ENCODE results near the gene LDHA. TPM values are rescaled to one million over a fixed set of nuclear protein-coding genes. Genes with fewer than 3 reads are reported as not detected.

Gene LDHA
- total and polyA plus RNA-seq, 2 of the 13 experiments (the other 11 are each of a cell fraction or from before 2014, with no cell fraction given): 805 to 1,547 TPM

GRCh38 chr11:18347471-18348125 lies 46.8 kb upstream of the LDHA start:
- Histone ChIP-seq H3K36me3 (replicated peaks in 1 of 2; ENCODE audit: control insufficient read depth in 1 of 2, insufficient read depth in 2 of 2, low read length in 2 of 2) (peaks cover 5 to 32% of the 10 kb centered on the region in 2 experiments; a peak in 4 of 5 replicates), H3K27me3 (ENCODE audit: control insufficient read depth in 1 of 2, insufficient read depth in 2 of 2, low read length in 2 of 2) (no peaks in the 10 kb centered on the region), H3K4me2 (ENCODE audit: low read depth, low read length) (no peak overlapping the region), H3K4me1 (ENCODE audit: insufficient read depth, low read length) (no peaks in the 10 kb centered on the region), H4K20me1 (ENCODE audit: insufficient read depth, low read length) (no peaks in the 10 kb centered on the region), H3K27ac (ENCODE audit: extremely low read length, insufficient read depth, low read length) (no peak overlapping the region), H2AFZ (ENCODE audit: low read length) (no peak overlapping the region), H3K79me2 (ENCODE audit: insufficient read depth, low read length) (no peaks in the 10 kb centered on the region), H3K9me3 (ENCODE audit: low read length) (no peaks in the 10 kb centered on the region), H3K9ac (ENCODE audit: insufficient read depth, low read depth, low read length) (no peak overlapping the region), H3K4me3 (replicated peaks in 1 of 3; ENCODE audit: insufficient read depth in 1 of 3, low read depth in 2 of 3, low read length in 3 of 3) (no peak overlapping the region)
- in situ Hi-C loops (cut with HindIII; ENCODE audit: extremely low pct_ligation_motif_present, low pct_unique_long_range_greater_than_20kb) (no loop called here), intact Hi-C loops (cut with micrococcal nuclease; ENCODE audit: unreplicated experiment) (no loop called here)
- ATAC-seq (no peak), DNase-seq (ENCODE audit: low spot score) (no peak), FAIRE-seq (no peak)
- WGBS (ENCODE audit: low lambda C conversion rate): 97% methylated on average over 5 of the region's 5 CpGs
- CTCF ChIA-PET (ENCODE audit: low intra/inter-chr PET ratio, low total read pairs): no interaction called here
- POLR2A ChIA-PET: no interaction called here
- BruUV-seq (replicated peaks): TSS peak; percentile 23
- TF ChIP-seq, protein P1, sequence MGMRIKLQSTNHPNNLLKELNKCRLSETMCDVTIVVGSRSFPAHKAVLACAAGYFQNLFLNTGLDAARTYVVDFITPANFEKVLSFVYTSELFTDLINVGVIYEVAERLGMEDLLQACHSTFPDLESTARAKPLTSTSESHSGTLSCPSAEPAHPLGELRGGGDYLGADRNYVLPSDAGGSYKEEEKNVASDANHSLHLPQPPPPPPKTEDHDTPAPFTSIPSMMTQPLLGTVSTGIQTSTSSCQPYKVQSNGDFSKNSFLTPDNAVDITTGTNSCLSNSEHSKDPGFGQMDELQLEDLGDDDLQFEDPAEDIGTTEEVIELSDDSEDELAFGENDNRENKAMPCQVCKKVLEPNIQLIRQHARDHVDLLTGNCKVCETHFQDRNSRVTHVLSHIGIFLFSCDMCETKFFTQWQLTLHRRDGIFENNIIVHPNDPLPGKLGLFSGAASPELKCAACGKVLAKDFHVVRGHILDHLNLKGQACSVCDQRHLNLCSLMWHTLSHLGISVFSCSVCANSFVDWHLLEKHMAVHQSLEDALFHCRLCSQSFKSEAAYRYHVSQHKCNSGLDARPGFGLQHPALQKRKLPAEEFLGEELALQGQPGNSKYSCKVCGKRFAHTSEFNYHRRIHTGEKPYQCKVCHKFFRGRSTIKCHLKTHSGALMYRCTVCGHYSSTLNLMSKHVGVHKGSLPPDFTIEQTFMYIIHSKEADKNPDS (CRISPR knock-in tag; IDR thresholded peaks at IDR 0.05): no peak
- TF ChIP-seq NCOA2 (CRISPR knock-in tag; IDR thresholded peaks at IDR 0.05) (no peak), ZNF749 (CRISPR knock-in tag; IDR thresholded peaks at IDR 0.05; ENCODE audit: borderline replicate concordance) (no peak), SP5 (CRISPR knock-in tag; IDR thresholded peaks at IDR 0.05; ENCODE audit: borderline replicate concordance, low read depth) (no peak), FLYWCH1 (CRISPR knock-in tag; IDR thresholded peaks at IDR 0.05) (no peak), EZH2 (conservative IDR thresholded peaks at IDR 0.05; ENCODE audit: low read depth, low read length) (no peak), IKZF4 (CRISPR knock-in tag; IDR thresholded peaks at IDR 0.05; ENCODE audit: borderline replicate concordance, low read depth, not compliant biosample characterization) (no peak), NFAT5 (CRISPR knock-in tag; IDR thresholded peaks at IDR 0.05) (no peak)
- TF ChIP-seq, protein P2, sequence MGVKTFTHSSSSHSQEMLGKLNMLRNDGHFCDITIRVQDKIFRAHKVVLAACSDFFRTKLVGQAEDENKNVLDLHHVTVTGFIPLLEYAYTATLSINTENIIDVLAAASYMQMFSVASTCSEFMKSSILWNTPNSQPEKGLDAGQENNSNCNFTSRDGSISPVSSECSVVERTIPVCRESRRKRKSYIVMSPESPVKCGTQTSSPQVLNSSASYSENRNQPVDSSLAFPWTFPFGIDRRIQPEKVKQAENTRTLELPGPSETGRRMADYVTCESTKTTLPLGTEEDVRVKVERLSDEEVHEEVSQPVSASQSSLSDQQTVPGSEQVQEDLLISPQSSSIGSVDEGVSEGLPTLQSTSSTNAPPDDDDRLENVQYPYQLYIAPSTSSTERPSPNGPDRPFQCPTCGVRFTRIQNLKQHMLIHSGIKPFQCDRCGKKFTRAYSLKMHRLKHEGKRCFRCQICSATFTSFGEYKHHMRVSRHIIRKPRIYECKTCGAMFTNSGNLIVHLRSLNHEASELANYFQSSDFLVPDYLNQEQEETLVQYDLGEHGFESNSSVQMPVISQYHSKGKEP (CRISPR knock-in tag; IDR thresholded peaks at IDR 0.05): no peak
- TF ChIP-seq, protein P3, sequence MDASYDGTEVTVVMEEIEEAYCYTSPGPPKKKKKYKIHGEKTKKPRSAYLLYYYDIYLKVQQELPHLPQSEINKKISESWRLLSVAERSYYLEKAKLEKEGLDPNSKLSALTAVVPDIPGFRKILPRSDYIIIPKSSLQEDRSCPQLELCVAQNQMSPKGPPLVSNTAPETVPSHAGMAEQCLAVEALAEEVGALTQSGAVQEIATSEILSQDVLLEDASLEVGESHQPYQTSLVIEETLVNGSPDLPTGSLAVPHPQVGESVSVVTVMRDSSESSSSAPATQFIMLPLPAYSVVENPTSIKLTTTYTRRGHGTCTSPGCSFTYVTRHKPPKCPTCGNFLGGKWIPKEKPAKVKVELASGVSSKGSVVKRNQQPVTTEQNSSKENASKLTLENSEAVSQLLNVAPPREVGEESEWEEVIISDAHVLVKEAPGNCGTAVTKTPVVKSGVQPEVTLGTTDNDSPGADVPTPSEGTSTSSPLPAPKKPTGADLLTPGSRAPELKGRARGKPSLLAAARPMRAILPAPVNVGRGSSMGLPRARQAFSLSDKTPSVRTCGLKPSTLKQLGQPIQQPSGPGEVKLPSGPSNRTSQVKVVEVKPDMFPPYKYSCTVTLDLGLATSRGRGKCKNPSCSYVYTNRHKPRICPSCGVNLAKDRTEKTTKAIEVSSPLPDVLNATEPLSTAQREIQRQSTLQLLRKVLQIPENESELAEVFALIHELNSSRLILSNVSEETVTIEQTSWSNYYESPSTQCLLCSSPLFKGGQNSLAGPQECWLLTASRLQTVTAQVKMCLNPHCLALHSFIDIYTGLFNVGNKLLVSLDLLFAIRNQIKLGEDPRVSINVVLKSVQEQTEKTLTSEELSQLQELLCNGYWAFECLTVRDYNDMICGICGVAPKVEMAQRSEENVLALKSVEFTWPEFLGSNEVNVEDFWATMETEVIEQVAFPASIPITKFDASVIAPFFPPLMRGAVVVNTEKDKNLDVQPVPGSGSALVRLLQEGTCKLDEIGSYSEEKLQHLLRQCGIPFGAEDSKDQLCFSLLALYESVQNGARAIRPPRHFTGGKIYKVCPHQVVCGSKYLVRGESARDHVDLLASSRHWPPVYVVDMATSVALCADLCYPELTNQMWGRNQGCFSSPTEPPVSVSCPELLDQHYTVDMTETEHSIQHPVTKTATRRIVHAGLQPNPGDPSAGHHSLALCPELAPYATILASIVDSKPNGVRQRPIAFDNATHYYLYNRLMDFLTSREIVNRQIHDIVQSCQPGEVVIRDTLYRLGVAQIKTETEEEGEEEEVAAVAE (CRISPR knock-in tag; IDR thresholded peaks at IDR 0.05; ENCODE audit: borderline replicate concordance): no peak
